HL-60 (cell line): ENCODE data around the gene NOL6.
"Not testable (repeated sequence)": the region's sequence is repeated elsewhere in the genome, so short reads cannot be mapped to it uniquely, and the experiment has no call there.

Source experiments
- DNase-seq, 2 experiments: peaks; one replicate each; pipeline ENCODE4 v3.0.0-alpha.2; 2010 to 2020; ENCODE audit warnings: low read depth in 1 of 2, low spot score in 1 of 2
- H3K27ac ChIP-seq: fragments of 250-450 bp; sonication (Bioruptor Pico); replicated peaks from 2 replicates; pipeline ENCODE4 v1.5.1; 2020; ENCODE audit warnings: mild to moderate bottlenecking, moderate library complexity
- H3K27me3 ChIP-seq: fragments of 250-450 bp; sonication (Bioruptor Pico); 2 replicates; pipeline ENCODE4 v1.5.1; 2021; ENCODE audit warnings: mild to moderate bottlenecking, moderate library complexity; ENCODE audit not compliant: insufficient read depth, poor library complexity, severe bottlenecking
- H3K4me3 ChIP-seq: replicated peaks from 2 replicates; pipeline ENCODE4 v1.5.1; 2011; ENCODE audit warnings: mild to moderate bottlenecking, control low read depth, low read length; ENCODE audit not compliant: insufficient read depth
- CTCF ChIP-seq: IDR thresholded peaks from one replicate; pipeline ENCODE4 v1.5.1; 2011; ENCODE audit warnings: low read length, control low read depth, inconsistent platforms; ENCODE audit not compliant: insufficient read depth
- GABPA ChIP-seq: IDR thresholded peaks from 2 replicates; pipeline ENCODE4 v1.6.1; 2012; ENCODE audit warnings: low read depth
- POLR2AphosphoS5 ChIP-seq: IDR thresholded peaks from 2 replicates; pipeline ENCODE4 v1.6.1; 2012; ENCODE audit warnings: low read depth
- REST ChIP-seq: IDR thresholded peaks from 2 replicates; pipeline ENCODE4 v1.6.1; 2012; ENCODE audit warnings: low read depth; ENCODE audit not compliant: insufficient replicate concordance
- SPI1 ChIP-seq: IDR thresholded peaks from 2 replicates; pipeline ENCODE4 v1.6.1; 2012; ENCODE audit warnings: low read depth, mild to moderate bottlenecking, borderline replicate concordance

The NOL6 gene

GRCh38 chr9:33489066-33489465 lies 15.3 kb upstream of the NOL6 start:
- DNase-seq = no peak
- Histone ChIP-seq H3K4me3 (no peak overlapping the region), H3K27me3 (no peaks in the 10 kb centered on the region), H3K27ac (no peak overlapping the region)
- no peak for TF ChIP-seq SPI1
- no peak for TF ChIP-seq REST
- TF ChIP-seq CTCF = no peak
- TF ChIP-seq POLR2AphosphoS5 = no peak
- TF ChIP-seq GABPA = no peak

- DNase-seq, H3K27me3 ChIP-seq, H3K4me3 ChIP-seq, H3K27ac ChIP-seq: not testable (repeated sequence)
Measured at GRCh38 chr9:33485312-33485711, 11.6 kb upstream of the NOL6 start.

GRCh38 chr9:33480976-33481375 lies 7.3 kb upstream of the NOL6 start:
- no peak overlapping the region for H3K27ac ChIP-seq
- DNase-seq = no peak
- no peak for TF ChIP-seq CTCF
- no peak for TF ChIP-seq REST
- TF ChIP-seq GABPA = no peak
- no peak for TF ChIP-seq POLR2AphosphoS5
- TF ChIP-seq SPI1 = no peak

GRCh38 chr9:33480106-33480505 lies 6.4 kb upstream of the NOL6 start:
- no peak for TF ChIP-seq POLR2AphosphoS5
- no peak overlapping the region for H3K27ac ChIP-seq
- no peaks in the 10 kb centered on the region for H3K27me3 ChIP-seq
- no peak for DNase-seq
- no peak overlapping the region for H3K4me3 ChIP-seq

More at GRCh38 chr9:33480976-33481375, 7.3 kb upstream of the NOL6 start:
- H3K4me3 ChIP-seq = no peak overlapping the region
- H3K27me3 ChIP-seq = no peaks in the 10 kb centered on the region

GRCh38 chr9:33476503-33476902 lies 2.8 kb upstream of the NOL6 start:
- Histone ChIP-seq H3K4me3 (no peak overlapping the region), H3K27ac (no peak overlapping the region), H3K27me3 (no peaks in the 10 kb centered on the region)
- DNase-seq = no peak
- TF ChIP-seq SPI1 (no peak), GABPA (no peak), REST (no peak), CTCF (no peak), POLR2AphosphoS5 (no peak)
